ENCODE results near the gene C2CD4A. TPM values are rescaled to one million over a fixed set of nuclear protein-coding genes. Genes with fewer than 3 reads are reported as not detected.

Gene C2CD4A
- total and polyA plus RNA-seq, 2 donors from 2014 or later, result 0.17 to 5.3 TPM

- H3K9me3 ChIP-seq (ENCODE audit: control insufficient read depth in 2 of 3, insufficient read depth in 1 of 3, low read length in 3 of 3), result no peaks in the 10 kb centered on the region
- no peak for FAIRE-seq
- H3K4me3 ChIP-seq (ENCODE audit: low read length in 3 of 3), result no peak overlapping the region
- H3K36me3 ChIP-seq (ENCODE audit: control insufficient read depth in 2 of 3, insufficient read depth in 3 of 3, low read length in 3 of 3), result no peaks in the 10 kb centered on the region
- no peak overlapping the region for H3K27ac ChIP-seq (ENCODE audit: low read depth in 2 of 2, low read length in 2 of 2)
- no peaks in the 10 kb centered on the region for H3K27me3 ChIP-seq (ENCODE audit: control insufficient read depth, insufficient read depth, low read length)
- H3K9ac ChIP-seq (ENCODE audit: low read length in 3 of 3), result no peak overlapping the region
- TF ChIP-seq CTCF (IDR thresholded peaks at IDR 0.05; ENCODE audit: borderline replicate concordance, extremely low read depth, insufficient read depth), result no peak
- no peak for DNase-seq
- intact Hi-C loops (cut with DNase I), result no loop called here
- peaks cover 0 to 7% (median 0%) of the 10 kb centered on the region in 3 donors for H3K4me1 ChIP-seq (ENCODE audit: control insufficient read depth in 2 of 3, insufficient read depth in 2 of 3, low read depth in 1 of 3, low read length in 3 of 3)
Observed at GRCh38 chr15:62083194-62084154, 16.7 kb downstream of the C2CD4A start.

GRCh38 chr15:62085740-62086139 lies 19.0 kb downstream of the C2CD4A start:
- H3K4me1 ChIP-seq (ENCODE audit: control insufficient read depth in 2 of 3, insufficient read depth in 2 of 3, low read depth in 1 of 3, low read length in 3 of 3), result peaks cover 0 to 7% (median 0%) of the 10 kb centered on the region in 3 donors
- no peaks in the 10 kb centered on the region for H3K27me3 ChIP-seq (ENCODE audit: control insufficient read depth, insufficient read depth, low read length)
- no peak overlapping the region for H3K9ac ChIP-seq (ENCODE audit: low read length in 3 of 3)
- no peaks in the 10 kb centered on the region for H3K36me3 ChIP-seq (ENCODE audit: control insufficient read depth in 2 of 3, insufficient read depth in 3 of 3, low read length in 3 of 3)
- H3K4me3 ChIP-seq (ENCODE audit: low read length in 3 of 3), result no peak overlapping the region
- DNase-seq (peak in 1 of 5 donors; percentile 69), FAIRE-seq (no peak)
- no peaks in the 10 kb centered on the region for H3K9me3 ChIP-seq (ENCODE audit: control insufficient read depth in 2 of 3, insufficient read depth in 1 of 3, low read length in 3 of 3)
- no peak for TF ChIP-seq CTCF (IDR thresholded peaks at IDR 0.05; ENCODE audit: borderline replicate concordance, extremely low read depth, insufficient read depth)
- H3K27ac ChIP-seq (ENCODE audit: low read depth in 2 of 2, low read length in 2 of 2), result no peak overlapping the region
- intact Hi-C loops (cut with DNase I), result no loop called here

- H3K9me3 ChIP-seq (ENCODE audit: control insufficient read depth in 2 of 3, insufficient read depth in 1 of 3, low read length in 3 of 3), result no peaks in the 10 kb centered on the region
- H3K27ac ChIP-seq (ENCODE audit: low read depth in 2 of 2, low read length in 2 of 2), result no peak overlapping the region
- TF ChIP-seq CTCF (IDR thresholded peaks at IDR 0.05; ENCODE audit: borderline replicate concordance, extremely low read depth, insufficient read depth), result no peak
- no peaks in the 10 kb centered on the region for H3K36me3 ChIP-seq (ENCODE audit: control insufficient read depth in 2 of 3, insufficient read depth in 3 of 3, low read length in 3 of 3)
- no peaks in the 10 kb centered on the region for H3K27me3 ChIP-seq (ENCODE audit: control insufficient read depth, insufficient read depth, low read length)
- no peak for DNase-seq
- no peak for FAIRE-seq
- no peak overlapping the region for H3K9ac ChIP-seq (ENCODE audit: low read length in 3 of 3)
- H3K4me3 ChIP-seq (ENCODE audit: low read length in 3 of 3), result no peak overlapping the region
- intact Hi-C loops (cut with DNase I), result no loop called here
- H3K4me1 ChIP-seq (ENCODE audit: control insufficient read depth in 2 of 3, insufficient read depth in 2 of 3, low read depth in 1 of 3, low read length in 3 of 3), result peaks cover 0 to 7% (median 0%) of the 10 kb centered on the region in 3 donors
Observed at GRCh38 chr15:62087671-62088352, 21.0 kb downstream of the C2CD4A start.
